Esophagus muscularis mucosa (tissue), 2 donors: ENCODE data around the gene MCAM.

ENCODE experiments used
- POLR2A ChIP-seq: fragments of 450-650 bp; IDR thresholded peaks from one replicate; pipeline ENCODE4 v1.6.1; 2017; ENCODE audit warnings: antibody characterized with exemption, moderate library complexity, mild to moderate bottlenecking, low read depth
- POLR2AphosphoS5 ChIP-seq, 2 donors: sonication (generic); formaldehyde crosslinking; IDR thresholded peaks; one replicate each; pipeline ENCODE4 v1.6.1; 2017; ENCODE audit warnings: antibody characterized with exemption in 2 of 2

GRCh38 chr11:119305556-119306372 lies 11.2 kb downstream of the MCAM start:
- TF ChIP-seq POLR2A (no peak), POLR2AphosphoS5 (IDR thresholded peaks at IDR 0.05) (no peak)
